IPS-15b (cell line): ENCODE data around the gene CXorf38.
"Not testable (repeated sequence)": the region's sequence is repeated elsewhere in the genome, so short reads cannot be mapped to it uniquely, and the experiment has no call there.

Experiments
- H3K27me3 ChIP-seq: one replicate; pipeline ENCODE4 v1.6.1; 2013; ENCODE audit warnings: low read length; ENCODE audit not compliant: control insufficient read depth, insufficient read depth
- H3K36me3 ChIP-seq: one replicate; pipeline ENCODE4 v1.6.1; 2013; ENCODE audit warnings: low read length; ENCODE audit not compliant: control insufficient read depth, insufficient read depth
- H3K4me1 ChIP-seq: one replicate; pipeline ENCODE4 v1.6.1; 2013; ENCODE audit warnings: mild to moderate bottlenecking, low read length; ENCODE audit not compliant: control insufficient read depth, insufficient read depth
- H3K4me3 ChIP-seq: one replicate; pipeline ENCODE4 v1.5.1; 2013; ENCODE audit warnings: low read depth, low read length
- H3K9ac ChIP-seq: one replicate; pipeline ENCODE4 v1.6.1; 2013; ENCODE audit warnings: low read depth, mild to moderate bottlenecking, low read length
- H3K9me3 ChIP-seq: one replicate; pipeline ENCODE4 v1.6.1; 2013; ENCODE audit warnings: mild to moderate bottlenecking, low read length; ENCODE audit not compliant: control insufficient read depth, insufficient read depth

Gene CXorf38

DNA sequence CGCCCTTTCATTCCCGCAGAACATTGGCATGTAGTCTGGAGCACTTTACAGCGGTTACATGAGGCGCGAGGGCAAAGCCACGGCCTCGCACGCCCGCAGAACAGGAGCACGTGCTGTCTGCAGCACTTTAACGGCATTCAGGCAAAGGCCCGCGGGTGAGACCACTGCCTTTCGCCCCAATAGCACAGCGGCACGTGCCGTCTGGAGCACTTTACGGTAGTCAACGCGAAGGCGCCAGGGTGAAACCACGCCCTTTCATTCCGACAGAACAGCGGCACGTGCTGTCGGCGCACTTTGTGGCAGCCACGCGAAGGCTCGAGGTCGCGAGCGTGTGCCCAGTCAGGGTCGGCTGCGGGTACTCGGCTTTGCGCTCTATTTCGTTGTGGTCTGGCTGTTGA is 24.2 kb downstream of the CXorf38 start, which contains the start of gene MPC1L:
Gene MPC1L (plus strand): TSS at position 290 of the 398 bp plus-strand sequence. CDS start 138 bp downstream, outside the sequence.
- peaks cover 2% of the 10 kb centered on the region for H3K36me3 ChIP-seq
- H3K4me3 ChIP-seq = no peak within 1 kb of the TSS
- no peaks in the 10 kb centered on the region for H3K4me1 ChIP-seq
- H3K9ac ChIP-seq = no peak within 1 kb of the TSS
- no peaks in the 10 kb centered on the region for H3K27me3 ChIP-seq
- no peaks in the 10 kb centered on the region for H3K9me3 ChIP-seq

GRCh38 chrX:40622479-40623138 is 24.8 kb downstream of the CXorf38 start:
- Histone ChIP-seq H3K9ac (no peak overlapping the region), H3K36me3 (peaks cover 2% of the 10 kb centered on the region), H3K4me3 (no peak overlapping the region), H3K27me3 (no peaks in the 10 kb centered on the region), H3K4me1 (no peaks in the 10 kb centered on the region), H3K9me3 (no peaks in the 10 kb centered on the region)

GRCh38 chrX:40617566-40617965 is 29.8 kb downstream of the CXorf38 start:
- no peaks in the 10 kb centered on the region for H3K4me1 ChIP-seq
- H3K36me3 ChIP-seq = no peaks in the 10 kb centered on the region
- H3K9me3 ChIP-seq = no peaks in the 10 kb centered on the region
- no peaks in the 10 kb centered on the region for H3K27me3 ChIP-seq
- H3K4me3 ChIP-seq = no peak overlapping the region
- no peak overlapping the region for H3K9ac ChIP-seq

GRCh38 chrX:40615976-40616375 is 31.4 kb downstream of the CXorf38 start:
- no peaks in the 10 kb centered on the region for H3K27me3 ChIP-seq
- no peak overlapping the region for H3K4me3 ChIP-seq
- no peaks in the 10 kb centered on the region for H3K4me1 ChIP-seq
- H3K36me3 ChIP-seq = no peaks in the 10 kb centered on the region
- H3K9me3 ChIP-seq = no peaks in the 10 kb centered on the region
- no peak overlapping the region for H3K9ac ChIP-seq

- no peaks in the 10 kb centered on the region for H3K4me1 ChIP-seq
- no peak overlapping the region for H3K4me3 ChIP-seq
- H3K9me3 ChIP-seq = no peaks in the 10 kb centered on the region
- no peak overlapping the region for H3K9ac ChIP-seq
- H3K27me3 ChIP-seq = no peaks in the 10 kb centered on the region
- H3K36me3 ChIP-seq = no peaks in the 10 kb centered on the region
Observed at GRCh38 chrX:40612511-40612910, 34.9 kb downstream of the CXorf38 start.

GRCh38 chrX:40607381-40607780 is 40.0 kb downstream of the CXorf38 start:
- H3K9ac ChIP-seq = no peak overlapping the region
- H3K27me3 ChIP-seq = no peaks in the 10 kb centered on the region

GRCh38 chrX:40603446-40603845 is 43.9 kb downstream of the CXorf38 start:
- Histone ChIP-seq H3K27me3 (no peaks in the 10 kb centered on the region), H3K9ac (no peak overlapping the region), H3K4me3 (no peak overlapping the region), H3K9me3 (no peaks in the 10 kb centered on the region), H3K4me1 (no peaks in the 10 kb centered on the region), H3K36me3 (peaks cover 7% of the 10 kb centered on the region)

More at GRCh38 chrX:40607381-40607780, 40.0 kb downstream of the CXorf38 start:
- H3K4me1 ChIP-seq = no peaks in the 10 kb centered on the region
- H3K9me3 ChIP-seq = no peaks in the 10 kb centered on the region
- no peak overlapping the region for H3K4me3 ChIP-seq
- H3K36me3 ChIP-seq = no peaks in the 10 kb centered on the region

DNA sequence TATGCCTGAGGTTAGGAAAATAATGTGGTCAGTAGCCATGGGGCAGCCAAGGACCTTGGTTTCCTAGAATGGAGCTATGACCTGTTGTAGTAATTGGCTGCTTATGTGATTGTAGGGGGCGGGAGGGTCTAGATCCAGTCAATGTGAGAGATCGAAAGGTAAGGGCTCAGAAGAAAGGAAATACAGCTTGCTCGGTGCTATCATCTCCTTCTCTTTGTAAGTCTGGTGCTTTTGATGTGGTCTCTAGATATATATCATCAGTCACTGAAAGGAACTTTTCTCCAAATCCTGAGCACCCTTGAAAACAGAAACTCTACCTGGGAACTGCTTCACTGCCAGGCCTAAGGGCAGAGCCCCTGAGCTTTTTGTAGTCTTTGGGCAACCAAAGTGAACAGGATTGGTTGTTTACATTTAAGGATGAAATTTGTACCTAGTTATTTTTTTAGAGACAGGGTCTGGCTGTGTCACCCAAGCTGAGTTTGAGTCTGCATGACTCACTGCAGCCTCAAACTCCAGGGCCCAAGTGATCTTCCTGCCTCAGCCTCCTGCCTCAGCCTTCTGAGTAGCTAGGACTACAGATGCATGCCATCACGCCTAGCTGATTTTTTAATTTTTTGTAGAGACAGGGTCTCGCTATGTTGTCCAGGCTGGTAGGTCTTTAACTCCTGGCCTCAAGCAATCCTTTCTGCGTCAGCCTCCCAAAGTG is 57.6 kb downstream of the CXorf38 start:
- not testable (repeated sequence) for H3K9ac ChIP-seq, H3K4me3 ChIP-seq, H3K27me3 ChIP-seq, H3K4me1 ChIP-seq, H3K9me3 ChIP-seq, H3K36me3 ChIP-seq

GRCh38 chrX:40587623-40588022 is 59.7 kb downstream of the CXorf38 start:
- not testable (repeated sequence) for H3K9me3 ChIP-seq, H3K4me1 ChIP-seq, H3K9ac ChIP-seq, H3K27me3 ChIP-seq, H3K36me3 ChIP-seq, H3K4me3 ChIP-seq

GRCh38 chrX:40582811-40583210 is 64.5 kb downstream of the CXorf38 start:
- no peak overlapping the region for H3K4me3 ChIP-seq
- H3K9ac ChIP-seq = no peak overlapping the region
- no peaks in the 10 kb centered on the region for H3K27me3 ChIP-seq
- H3K9me3 ChIP-seq = no peaks in the 10 kb centered on the region
- H3K36me3 ChIP-seq = no peaks in the 10 kb centered on the region
- peaks cover 3% of the 10 kb centered on the region for H3K4me1 ChIP-seq

- not testable (repeated sequence) for H3K4me1 ChIP-seq, H3K27me3 ChIP-seq, H3K9me3 ChIP-seq, H3K36me3 ChIP-seq, H3K4me3 ChIP-seq, H3K9ac ChIP-seq
Observed at GRCh38 chrX:40582178-40582577, 65.2 kb downstream of the CXorf38 start.

GRCh38 chrX:40581336-40581920 is 65.9 kb downstream of the CXorf38 start:
- peak overlapping the region; percentile 92 for H3K4me3 ChIP-seq
- peaks cover 3% of the 10 kb centered on the region for H3K4me1 ChIP-seq
- no peaks in the 10 kb centered on the region for H3K9me3 ChIP-seq
- H3K36me3 ChIP-seq = no peaks in the 10 kb centered on the region
- no peak overlapping the region for H3K9ac ChIP-seq
- H3K27me3 ChIP-seq = no peaks in the 10 kb centered on the region
